ENCODE data around the gene ZBTB2. TPM values are rescaled to one million over a fixed set of nuclear protein-coding genes. Genes with fewer than 3 reads are reported as not detected.

Gene ZBTB2
- total RNA-seq, 1 donor from 2014 or later, result 17.5 TPM

Other genes with a start within 250 kb of the ZBTB2 start
- 46.1 and 46.6 TPM in 2 replicates for gene AKAP12, start 151.6 kb downstream of the ZBTB2 start, total RNA-seq
- 27.4 and 34.7 TPM in 2 replicates for gene RMND1, start 60.6 kb upstream of the ZBTB2 start, total RNA-seq
- gene CCDC170, start 102.5 kb upstream of the ZBTB2 start, total RNA-seq, result 0.25 and 0.37 TPM in 2 replicates